HS-27A (cell line): ENCODE results near the gene PAGR1.

ENCODE experiments used
- DNase-seq: peaks from one replicate; pipeline ENCODE4 v3.0.0-alpha.2; 2012; ENCODE audit warnings: low read depth, missing footprints

The PAGR1 gene

GRCh38 chr16:29837841-29838240 is 21.9 kb downstream of the PAGR1 start:
- no peak for DNase-seq

- no peak for DNase-seq
Observed at GRCh38 chr16:29839822-29840221, 23.9 kb downstream of the PAGR1 start.

GRCh38 chr16:29840240-29840639 is 24.3 kb downstream of the PAGR1 start:
- DNase-seq = no peak

GRCh38 chr16:29841631-29842030 is 25.7 kb downstream of the PAGR1 start:
- DNase-seq = no peak

- no peak for DNase-seq
Observed at GRCh38 chr16:29842732-29843346, 26.9 kb downstream of the PAGR1 start.

DNA sequence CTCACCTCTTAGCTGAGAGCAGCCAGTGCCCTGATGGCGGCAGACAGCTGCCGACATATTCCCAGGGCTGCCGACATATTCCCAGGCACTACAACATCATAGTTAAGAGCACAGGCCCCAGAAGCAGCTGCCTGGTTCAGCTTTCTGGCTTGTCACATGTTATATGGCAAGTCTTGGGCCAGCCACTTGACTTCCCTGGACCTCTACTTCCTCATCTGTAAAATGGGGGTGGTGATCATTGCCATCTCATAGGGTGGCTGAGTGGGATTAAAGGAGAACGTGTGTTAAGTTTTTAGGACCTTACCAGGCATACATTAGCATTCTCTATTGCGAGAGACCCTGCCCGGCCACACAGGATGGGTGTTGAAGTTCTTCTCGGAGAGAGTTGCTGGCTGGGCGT is 28.0 kb downstream of the PAGR1 start:
- no peak for DNase-seq

GRCh38 chr16:29844575-29845331 is 28.8 kb downstream of the PAGR1 start:
- DNase-seq = no peak

DNA sequence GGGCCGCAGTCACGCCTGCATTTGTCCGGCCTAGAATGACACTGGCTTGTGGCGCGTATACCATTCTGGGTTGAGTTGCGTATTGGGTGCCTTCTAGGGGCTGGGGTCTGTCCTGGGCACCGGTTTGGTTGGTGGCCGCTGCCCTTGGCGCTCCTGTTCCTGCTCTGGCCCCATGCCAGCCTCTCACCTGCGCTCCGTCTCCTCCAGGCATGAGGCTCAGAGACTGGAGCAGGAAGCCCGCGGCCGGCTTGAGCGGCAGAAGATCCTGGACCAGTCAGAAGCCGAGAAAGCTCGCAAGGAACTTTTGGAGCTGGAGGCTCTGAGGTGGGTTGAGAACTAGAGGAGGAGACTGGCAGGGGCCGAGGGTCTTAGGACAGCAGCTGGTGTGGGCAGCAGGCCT is 29.7 kb downstream of the PAGR1 start:
- DNase-seq = no peak

DNA sequence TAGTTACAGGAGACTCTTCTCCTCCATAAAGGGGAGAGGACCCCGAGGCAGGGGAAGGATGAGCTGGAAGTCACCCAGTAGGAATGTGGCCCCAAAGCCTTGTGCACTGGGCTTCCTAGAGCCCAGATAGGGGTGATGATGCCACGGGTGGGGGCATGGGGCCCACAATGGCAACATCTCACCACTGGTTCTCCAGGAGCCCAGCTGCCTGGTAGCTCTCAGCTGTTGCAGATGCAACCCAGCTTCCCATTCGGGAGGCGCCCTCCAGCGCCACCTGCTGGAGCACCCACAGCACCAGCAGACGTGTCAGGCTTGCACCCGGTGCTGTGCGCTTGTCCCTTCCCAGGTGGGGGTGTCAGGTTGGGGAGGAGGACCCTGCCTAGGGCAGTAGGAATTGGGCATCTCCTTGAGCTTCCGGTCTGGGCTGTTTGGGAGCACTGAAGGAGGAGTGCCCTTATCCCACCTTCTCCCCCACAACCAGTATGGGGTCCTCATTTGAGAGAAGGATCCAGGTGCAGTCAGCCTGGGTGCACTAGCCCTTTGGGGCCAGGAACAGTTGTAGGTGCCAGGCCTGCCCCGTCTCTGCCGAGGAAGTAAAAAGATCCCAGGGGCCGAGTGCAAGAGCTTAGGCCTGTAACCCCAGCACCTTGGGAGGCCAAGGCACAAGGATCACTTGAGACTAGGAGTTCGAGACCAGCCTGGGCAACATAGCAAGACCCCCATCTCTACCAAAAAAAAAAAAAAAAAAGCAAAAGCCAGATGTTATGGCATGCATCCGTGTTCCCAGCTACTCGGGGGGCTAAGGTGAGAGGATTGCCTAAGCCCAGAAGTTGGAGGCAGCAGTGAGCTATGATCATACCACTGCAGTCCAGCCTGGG is 32.7 kb downstream of the PAGR1 start:
- peak; percentile 26 for DNase-seq

- DNase-seq = no peak
Observed at GRCh38 chr16:29849505-29849904, 33.6 kb downstream of the PAGR1 start.

DNA sequence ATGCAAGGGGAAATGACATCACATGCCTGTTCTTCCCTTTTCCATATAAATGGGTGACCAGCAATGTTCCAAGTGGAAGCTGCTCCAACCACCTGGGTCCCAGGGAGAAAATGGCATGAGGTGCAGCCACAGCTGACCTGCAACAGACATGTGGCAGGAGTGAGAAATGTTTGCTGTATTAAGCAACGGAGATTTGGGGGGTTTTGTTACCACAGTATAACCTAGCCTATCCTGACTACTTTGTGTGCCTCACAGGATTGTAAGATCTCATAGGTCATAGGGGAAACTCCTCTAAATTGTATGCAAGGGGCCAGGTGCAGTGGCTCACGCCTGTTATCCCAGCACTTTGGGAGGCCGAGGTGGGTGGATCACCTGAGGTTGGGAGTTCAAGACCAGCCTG is 35.0 kb downstream of the PAGR1 start:
- DNase-seq = no peak

DNA sequence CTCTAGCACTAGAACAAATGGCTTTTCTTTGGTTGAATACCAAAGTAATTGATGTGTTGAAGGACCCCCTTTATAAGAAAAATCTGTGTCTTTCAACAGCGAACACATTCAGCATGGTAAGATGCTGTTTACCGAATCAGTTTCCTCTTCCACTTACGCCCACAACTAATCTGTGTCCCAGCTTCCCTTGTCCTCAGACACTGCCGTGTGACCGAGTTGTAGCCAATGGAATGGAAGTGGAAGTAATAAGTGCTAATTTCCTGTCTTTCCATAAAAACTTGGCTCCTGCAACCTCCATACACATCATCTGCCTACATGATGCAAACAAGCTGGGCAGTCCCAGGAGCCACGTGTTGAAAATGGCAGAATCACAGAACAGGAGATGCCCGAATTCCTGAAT is 36.7 kb downstream of the PAGR1 start:
- DNase-seq = no peak

DNA sequence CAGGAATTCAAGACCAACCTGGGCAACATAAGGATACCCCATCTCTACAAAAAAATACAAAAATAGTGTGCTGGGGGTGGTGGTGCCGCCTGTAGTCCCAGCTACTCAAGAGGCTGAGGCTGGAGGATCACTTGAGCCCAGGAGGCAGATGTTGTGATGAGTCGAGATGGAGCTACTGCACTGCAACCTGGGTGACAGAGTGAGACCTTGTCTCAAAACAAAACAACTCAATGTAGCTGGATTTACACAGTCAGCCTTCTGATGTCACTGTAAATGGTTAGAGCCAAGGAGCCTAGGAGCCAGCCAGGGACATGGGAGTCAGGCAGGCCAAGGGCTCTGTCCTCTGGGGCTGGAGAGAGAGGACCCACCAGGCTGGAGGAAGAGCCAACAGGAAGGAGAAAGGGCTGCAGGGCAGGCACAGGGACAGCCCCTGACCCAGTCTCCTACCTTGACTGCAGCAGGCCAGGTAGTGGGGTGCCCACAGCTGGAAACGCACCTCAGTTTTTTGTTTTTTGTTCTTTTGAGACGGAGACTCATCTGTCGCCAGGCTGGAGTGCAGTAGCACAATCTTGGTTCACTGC is 38.7 kb downstream of the PAGR1 start:
- no peak for DNase-seq

- no peak for DNase-seq
Observed at GRCh38 chr16:29857133-29857760, 41.3 kb downstream of the PAGR1 start.

DNA sequence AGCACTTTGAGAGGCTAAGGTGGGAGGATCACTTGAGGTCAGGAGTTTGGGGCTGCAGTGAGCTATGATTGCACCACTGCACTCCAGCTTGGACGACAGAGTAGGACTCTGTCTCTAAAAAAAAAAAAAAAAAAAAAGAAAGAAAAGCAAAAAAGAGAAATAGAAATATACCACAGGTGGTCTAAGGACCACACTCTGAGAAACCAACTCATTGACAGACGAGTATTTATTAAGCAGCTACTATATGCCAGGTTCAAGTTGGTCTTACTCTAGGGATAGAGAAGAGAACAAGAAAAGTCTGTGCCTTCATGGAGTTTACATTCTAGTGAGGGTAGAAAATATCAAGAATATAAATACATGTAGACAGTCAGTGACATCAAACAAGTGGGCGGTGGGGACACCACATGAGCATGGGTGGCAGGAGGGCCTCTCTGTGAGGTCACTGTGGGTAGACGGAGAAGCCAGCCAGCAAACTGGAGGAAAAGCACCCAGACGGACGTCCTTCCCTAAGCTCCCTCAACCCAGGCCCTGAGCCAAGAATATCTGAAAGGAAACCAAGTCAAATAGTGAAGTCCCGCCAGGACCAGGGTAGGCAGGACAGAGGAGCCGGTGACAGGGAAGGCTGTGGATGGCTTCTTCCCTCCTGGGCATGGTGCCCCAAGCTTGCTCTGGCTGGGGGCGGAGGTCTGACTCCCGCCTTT is 42.3 kb downstream of the PAGR1 start:
- DNase-seq = no peak

GRCh38 chr16:29858974-29859373 is 43.0 kb downstream of the PAGR1 start:
- DNase-seq = no peak

DNA sequence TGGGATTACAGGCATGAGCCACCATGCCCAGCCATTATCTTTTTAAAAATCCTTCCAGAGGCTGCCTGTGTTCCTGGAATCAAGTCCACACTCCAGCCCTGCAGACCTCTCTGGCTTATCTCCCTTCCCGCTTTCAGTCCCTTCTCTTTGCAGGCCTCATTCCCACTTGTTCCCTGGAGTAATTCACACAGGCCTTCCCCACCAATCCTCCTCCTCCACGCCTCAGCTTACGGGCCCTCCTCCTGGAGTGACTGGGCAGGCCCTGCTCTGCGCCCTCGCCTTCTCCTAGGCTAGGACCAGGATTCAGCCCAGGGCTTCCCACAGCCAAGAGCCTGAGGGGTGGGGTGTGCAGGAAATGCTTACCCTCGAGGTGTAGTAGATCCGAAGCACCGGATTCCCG is 44.3 kb downstream of the PAGR1 start:
- no peak for DNase-seq

- no peak for DNase-seq
Observed at GRCh38 chr16:29862383-29862883, 46.5 kb downstream of the PAGR1 start.

GRCh38 chr16:29862884-29863668 is 47.1 kb downstream of the PAGR1 start, which contains the start of gene CDIPT:
Gene CDIPT, minus strand, starts transcription at chr16:29863226. Its CDS starts 369 bp downstream, at chr16:29862857.
- peak; percentile 92 for DNase-seq

- no peak for DNase-seq
Observed at GRCh38 chr16:29863669-29863984, 47.7 kb downstream of the PAGR1 start.
